MM.1S (cell line): ENCODE measurements around the gene HDDC3.

Experiments used
- CTCF ChIP-seq: fragments of 300-600 bp; sonication (generic); IDR thresholded peaks from 2 replicates; pipeline ENCODE4 v1.5.1; 2016; ENCODE audit warnings: antibody characterized with exemption, low read length, mixed read lengths
- EZH2 ChIP-seq: fragments of 300-600 bp; sonication (generic); optimal IDR thresholded peaks from 2 replicates; pipeline ENCODE3; 2017; ENCODE audit warnings: low read depth, mild to moderate bottlenecking, antibody characterized with exemption, low read length, mixed read lengths

GRCh38 chr15:90917569-90917968 is 14.8 kb downstream of the HDDC3 start:
- TF ChIP-seq CTCF (no peak), EZH2 (no peak)
